ENCODE results near the gene CISD3. TPM values are rescaled to one million over a fixed set of nuclear protein-coding genes. Genes with fewer than 3 reads are reported as not detected.

Gene CISD3
- total RNA-seq, 1 experiment from 2014 or later: 101 TPM

- DNase-seq: peak; percentile 74
- Mint-ChIP-seq H3K27ac (ENCODE audit: unreplicated experiment) (peak overlapping the region; percentile 85), H3K9me3 (ENCODE audit: low read depth, unreplicated experiment) (no peaks in the 10 kb centered on the region), H3K36me3 (ENCODE audit: insufficient read depth, unreplicated experiment) (peaks cover 92% of the 10 kb centered on the region), H3K4me3 (ENCODE audit: low read depth, unreplicated experiment) (peak overlapping the region; percentile 78), H3K4me1 (ENCODE audit: low read depth, unreplicated experiment) (peaks cover 36% of the 10 kb centered on the region), H3K27me3 (ENCODE audit: unreplicated experiment) (no peaks in the 10 kb centered on the region)
- no TSS peak for BruUV-seq (replicated peaks)
- no peak for TF ChIP-seq CTCF (IDR thresholded peaks at IDR 0.05; ENCODE audit: unreplicated experiment)
- CTCF ChIA-PET: interaction anchor here (0.5 to 1.9 kb wide), 15 partner anchors 12 to 1188 kb away, joined by 3 to 11 read pairs (median 4); partner anchors contain the start of genes ARHGAP23, CISD3 and LASP1
- intact Hi-C loops (cut with micrococcal nuclease; ENCODE audit: unreplicated experiment): loop anchor here (2.0 to 5.0 kb wide), 3 partner anchors 48 to 401 kb away; partner anchors contain the start of gene PLXDC1
Observed at GRCh38 chr17:38751144-38751807, 21.1 kb downstream of the CISD3 start.

- peaks cover 92% of the 10 kb centered on the region for H3K36me3 Mint-ChIP-seq (ENCODE audit: insufficient read depth, unreplicated experiment)
Observed at GRCh38 chr17:38751808-38752307, 21.7 kb downstream of the CISD3 start.

GRCh38 chr17:38752308-38753070, 22.3 kb downstream of the CISD3 start, which contains the start of gene PSMB3:
Gene PSMB3, plus strand, starts transcription at chr17:38752741. Its CDS starts 86 bp downstream, at chr17:38752827.
- Mint-ChIP-seq H3K36me3 (ENCODE audit: insufficient read depth, unreplicated experiment) (peaks cover 86% of the 10 kb centered on the region), H3K27ac (ENCODE audit: unreplicated experiment) (peak within 1 kb of the TSS; percentile 85), H3K27me3 (ENCODE audit: unreplicated experiment) (no peaks in the 10 kb centered on the region), H3K9me3 (ENCODE audit: low read depth, unreplicated experiment) (no peaks in the 10 kb centered on the region), H3K4me1 (ENCODE audit: low read depth, unreplicated experiment) (peaks cover 28% of the 10 kb centered on the region), H3K4me3 (ENCODE audit: low read depth, unreplicated experiment) (peak within 1 kb of the TSS; percentile 78)
- intact Hi-C loops (cut with micrococcal nuclease; ENCODE audit: unreplicated experiment): loop anchor here (5.0 kb wide), 2 partner anchors 115 to 400 kb away; partner anchors contain the start of gene PLXDC1
- peak; percentile 100 for DNase-seq
- BruUV-seq (replicated peaks): no TSS peak
- CTCF ChIA-PET: interaction anchor here (0.5 to 2.0 kb wide), 16 partner anchors 8 to 1187 kb away, joined by 3 to 11 read pairs (median 4); partner anchors contain the start of gene CISD3
- TF ChIP-seq CTCF (IDR thresholded peaks at IDR 0.05; ENCODE audit: unreplicated experiment): no peak

More at GRCh38 chr17:38751808-38752307, 21.7 kb downstream of the CISD3 start:
- Mint-ChIP-seq H3K9me3 (ENCODE audit: low read depth, unreplicated experiment) (no peaks in the 10 kb centered on the region), H3K4me3 (ENCODE audit: low read depth, unreplicated experiment) (peak overlapping the region; percentile 78), H3K4me1 (ENCODE audit: low read depth, unreplicated experiment) (peaks cover 30% of the 10 kb centered on the region), H3K27me3 (ENCODE audit: unreplicated experiment) (no peaks in the 10 kb centered on the region), H3K27ac (ENCODE audit: unreplicated experiment) (peak overlapping the region; percentile 85)
- no peak for TF ChIP-seq CTCF (IDR thresholded peaks at IDR 0.05; ENCODE audit: unreplicated experiment)
- intact Hi-C loops (cut with micrococcal nuclease; ENCODE audit: unreplicated experiment): loop anchor here (2.0 to 5.0 kb wide), 3 partner anchors 49 to 400 kb away; partner anchors contain the start of gene PLXDC1
- CTCF ChIA-PET: interaction anchor here (0.5 to 2.0 kb wide), 17 partner anchors 9 to 1188 kb away, joined by 3 to 11 read pairs (median 4); partner anchors contain the start of gene CISD3
- peak; percentile 99 for DNase-seq
- BruUV-seq (replicated peaks): TSS peak; percentile 56

- BruUV-seq (replicated peaks): TSS peak; percentile 70
- TF ChIP-seq CTCF (IDR thresholded peaks at IDR 0.05; ENCODE audit: unreplicated experiment): no peak
- Mint-ChIP-seq H3K9me3 (ENCODE audit: low read depth, unreplicated experiment) (no peaks in the 10 kb centered on the region), H3K4me3 (ENCODE audit: low read depth, unreplicated experiment) (peak overlapping the region; percentile 78), H3K4me1 (ENCODE audit: low read depth, unreplicated experiment) (peaks cover 28% of the 10 kb centered on the region), H3K27me3 (ENCODE audit: unreplicated experiment) (no peaks in the 10 kb centered on the region), H3K27ac (ENCODE audit: unreplicated experiment) (peak overlapping the region; percentile 85), H3K36me3 (ENCODE audit: insufficient read depth, unreplicated experiment) (peaks cover 84% of the 10 kb centered on the region)
- DNase-seq: no peak
- intact Hi-C loops (cut with micrococcal nuclease; ENCODE audit: unreplicated experiment): loop anchor here (5.0 kb wide), 2 partner anchors 114 to 399 kb away; partner anchors contain the start of gene PLXDC1
- CTCF ChIA-PET: interaction anchor here (2.0 kb wide), 1 partner anchor 401 kb away, joined by 9 read pairs; no protein-coding TSS in a partner anchor
Observed at GRCh38 chr17:38753071-38753506, 22.9 kb downstream of the CISD3 start.

Data from Calu3 (cell line).